CMK (cell line): ENCODE data around the gene NEK3.
"Not testable (repeated sequence)": the region's sequence is repeated elsewhere in the genome, so short reads cannot be mapped to it uniquely, and the experiment has no call there.

Source experiments
- DNase-seq: peaks from one replicate; pipeline ENCODE4 v3.0.0-alpha.2; 2010; ENCODE audit warnings: low read depth

Gene NEK3

DNA sequence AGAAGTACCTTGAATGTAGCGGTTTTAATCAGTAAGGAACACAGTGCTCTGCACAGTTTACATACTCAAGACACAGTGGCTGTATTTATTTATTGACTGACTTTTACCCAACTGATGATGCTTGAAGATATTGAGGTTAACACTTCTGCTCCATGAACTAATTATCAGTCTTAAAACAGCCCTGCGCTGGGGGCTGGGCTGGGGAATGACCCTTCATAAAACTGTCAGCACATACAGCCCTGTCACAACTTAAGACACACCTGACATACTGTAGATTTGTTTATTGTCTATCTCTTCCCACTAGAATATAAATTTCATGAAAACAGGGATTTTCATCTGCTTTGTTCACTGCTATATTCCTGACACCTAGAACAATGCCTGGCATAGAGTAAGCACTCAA, 41.3 kb downstream of the NEK3 start:
- DNase-seq, result no peak

DNA sequence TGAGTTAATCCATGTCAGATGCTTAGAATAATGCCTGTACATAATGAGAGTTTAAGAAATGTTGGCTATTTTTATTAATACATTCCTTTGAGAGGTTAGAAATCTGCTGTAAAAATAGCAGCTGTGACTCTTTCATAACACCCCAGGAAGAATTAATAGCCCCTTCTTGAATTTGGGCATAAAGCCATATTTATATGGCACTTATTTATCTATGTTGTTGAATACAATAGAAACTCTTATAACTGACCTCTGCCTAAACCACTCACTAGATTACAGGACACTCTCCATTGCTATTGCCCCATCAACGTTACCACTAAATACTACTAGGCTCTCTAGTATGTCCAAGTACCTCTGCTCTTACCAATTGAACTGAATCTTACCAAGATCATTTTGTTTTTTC, 46.8 kb downstream of the NEK3 start:
- DNase-seq, result no peak

DNA sequence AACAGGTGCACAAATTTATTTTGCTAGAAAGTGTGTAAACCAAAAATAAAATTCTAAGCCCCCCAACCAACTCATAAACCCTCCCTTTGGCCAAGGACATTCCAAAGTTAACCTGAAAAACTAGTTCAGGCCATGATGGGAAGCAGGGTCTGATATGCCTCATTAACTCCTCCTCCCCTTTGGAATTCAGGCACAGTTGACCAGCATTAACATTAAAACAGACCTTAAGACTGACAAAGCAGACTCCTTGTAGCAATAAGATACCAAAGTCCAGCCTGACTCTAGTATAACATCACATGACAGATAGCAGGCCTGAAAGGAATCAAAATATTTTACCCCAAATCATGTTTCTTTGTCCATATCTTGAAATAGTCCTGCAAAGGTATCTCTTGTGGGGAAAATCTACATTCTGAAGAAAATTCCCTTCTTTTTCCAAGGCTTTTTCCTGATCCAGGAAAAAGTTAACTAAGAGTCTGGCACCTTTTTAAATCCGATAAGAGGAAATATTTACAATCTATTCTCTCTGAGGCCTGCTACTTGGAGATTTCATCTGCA, 50.2 kb downstream of the NEK3 start:
- no peak for DNase-seq

DNA sequence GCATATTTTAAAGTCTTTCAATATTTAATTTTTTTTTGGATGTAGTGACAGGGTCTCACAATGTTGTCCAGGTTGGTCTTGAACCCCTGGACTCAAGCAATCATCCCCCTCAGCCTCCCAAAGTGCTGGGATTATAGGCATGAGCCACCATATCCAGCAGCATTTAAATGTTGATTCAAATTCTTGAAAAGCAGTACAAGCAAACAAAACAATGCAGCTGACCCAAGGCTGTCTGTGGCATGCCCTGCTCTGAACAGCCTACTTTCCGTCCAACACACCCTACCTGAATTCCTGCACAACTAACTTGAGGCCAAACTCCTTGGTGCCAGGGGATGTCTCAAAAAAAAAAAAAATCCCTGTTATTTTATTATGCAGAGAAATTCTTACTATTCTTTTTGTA, 53.6 kb downstream of the NEK3 start:
- no peak for DNase-seq

DNA sequence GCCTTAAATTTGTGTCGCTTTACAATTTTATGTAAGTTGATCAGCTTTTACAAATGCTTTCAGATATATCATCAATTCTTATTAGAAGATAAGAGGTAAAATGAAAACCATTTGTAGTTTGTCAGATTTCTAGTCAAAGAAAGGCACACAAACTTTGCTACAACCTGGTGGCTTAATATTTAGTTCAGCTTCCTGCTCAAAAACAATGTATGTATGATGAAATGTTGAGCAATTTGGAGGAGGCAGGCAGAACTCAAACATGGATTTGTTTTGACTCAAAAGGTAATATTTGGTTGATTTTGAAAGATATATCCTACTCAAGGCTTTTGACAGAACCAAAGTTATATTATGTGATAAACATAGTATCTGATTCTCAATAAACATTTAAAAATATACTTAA, 54.8 kb downstream of the NEK3 start:
- DNase-seq, result no peak

DNA sequence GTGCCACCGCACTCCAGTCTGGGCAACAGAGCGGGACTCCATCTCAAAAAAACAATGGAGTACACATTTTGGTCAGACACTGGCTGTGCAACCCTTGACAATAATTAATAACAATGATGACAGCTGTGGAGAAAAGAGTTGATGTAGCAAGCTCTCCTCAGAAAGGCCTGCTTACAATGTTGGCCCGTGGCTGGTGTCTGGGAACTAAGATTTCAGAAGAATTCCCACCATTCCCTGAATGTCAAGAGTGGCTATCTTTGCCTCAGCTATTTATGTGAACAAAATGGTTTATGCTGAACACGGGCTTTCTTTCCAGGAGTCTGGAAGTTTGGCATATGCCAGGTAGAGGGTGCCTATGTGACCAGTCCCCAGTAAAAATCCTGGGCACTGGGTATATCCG, 56.0 kb downstream of the NEK3 start:
- DNase-seq, result no peak

DNA sequence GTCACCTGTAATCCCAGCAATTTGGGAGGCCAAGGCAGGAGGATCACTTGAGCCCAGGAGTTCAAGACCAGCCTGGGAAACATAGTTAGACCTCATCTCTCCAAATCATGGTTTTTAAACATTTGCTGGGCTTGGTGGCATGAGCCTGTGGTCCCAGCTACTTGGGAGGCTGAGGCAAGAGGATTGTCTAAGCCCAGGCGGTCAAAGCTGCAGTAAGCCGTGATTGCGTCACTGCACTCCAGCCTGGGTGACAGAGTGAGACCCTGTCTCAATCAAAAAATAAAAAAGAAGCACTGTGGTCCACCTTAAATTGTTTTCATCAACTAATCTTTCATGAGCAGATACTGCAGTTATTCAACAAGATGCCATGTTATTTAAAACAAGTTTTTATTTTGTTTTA, 57.0 kb downstream of the NEK3 start:
- not testable (repeated sequence) for DNase-seq

DNA sequence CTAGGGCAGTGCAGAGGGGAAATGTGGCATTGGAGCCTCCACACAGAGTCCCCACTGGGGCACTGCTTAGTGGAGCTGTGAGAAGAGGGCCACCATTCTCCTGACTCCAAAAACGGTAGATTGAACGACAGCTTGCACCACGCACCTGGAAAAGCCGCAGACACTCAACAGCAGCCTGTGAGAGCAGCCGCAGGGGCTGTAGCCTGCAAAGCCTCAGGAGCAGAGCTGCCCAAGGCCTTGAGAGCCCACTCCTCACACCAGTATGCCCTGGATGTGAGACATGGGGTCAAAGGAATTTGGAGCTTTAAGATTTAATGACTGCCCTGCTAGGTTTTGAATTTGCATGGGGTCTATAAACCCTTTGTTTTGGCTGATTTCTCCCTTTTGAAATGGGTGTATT, 62.2 kb downstream of the NEK3 start:
- DNase-seq, result no peak

DNA sequence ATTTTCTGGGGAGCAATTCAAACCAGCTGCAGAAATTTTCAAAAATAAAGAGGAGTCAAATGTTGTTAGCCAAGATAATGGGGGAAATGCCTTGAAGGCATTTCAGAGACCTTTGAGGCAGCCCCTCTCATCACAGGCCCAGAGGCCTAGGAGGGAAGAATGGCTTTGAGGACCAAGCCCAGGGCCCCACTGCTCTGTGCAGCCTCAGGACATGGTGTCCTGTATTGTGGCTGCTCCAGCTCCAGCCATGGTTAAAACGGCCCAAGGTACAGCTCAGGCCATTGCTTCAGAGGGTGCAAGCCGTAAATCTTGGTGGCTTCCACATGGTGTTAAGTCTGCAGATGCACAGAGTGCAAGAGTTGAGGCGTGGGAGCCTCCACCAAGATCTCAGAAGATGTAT, 62.6 kb downstream of the NEK3 start:
- DNase-seq, result no peak

DNA sequence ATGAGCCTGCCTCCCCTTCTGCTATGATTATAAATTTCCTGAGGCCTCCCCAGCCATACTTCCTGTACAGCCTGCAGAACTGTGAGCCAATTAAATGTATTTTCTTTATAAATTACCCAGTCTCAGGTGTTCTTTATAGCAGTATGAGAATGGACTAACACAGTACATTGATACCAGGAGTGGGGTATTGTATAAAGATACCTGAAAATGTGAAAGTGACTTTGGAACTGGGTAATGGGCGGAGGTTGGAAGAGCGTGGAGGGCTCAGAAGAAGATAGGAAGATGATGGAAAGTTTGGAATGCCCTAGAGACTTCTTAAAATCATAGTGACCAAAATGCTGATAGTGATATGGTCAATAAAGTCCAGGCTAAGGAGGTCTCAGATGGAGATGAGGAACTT, 63.3 kb downstream of the NEK3 start:
- no peak for DNase-seq

DNA sequence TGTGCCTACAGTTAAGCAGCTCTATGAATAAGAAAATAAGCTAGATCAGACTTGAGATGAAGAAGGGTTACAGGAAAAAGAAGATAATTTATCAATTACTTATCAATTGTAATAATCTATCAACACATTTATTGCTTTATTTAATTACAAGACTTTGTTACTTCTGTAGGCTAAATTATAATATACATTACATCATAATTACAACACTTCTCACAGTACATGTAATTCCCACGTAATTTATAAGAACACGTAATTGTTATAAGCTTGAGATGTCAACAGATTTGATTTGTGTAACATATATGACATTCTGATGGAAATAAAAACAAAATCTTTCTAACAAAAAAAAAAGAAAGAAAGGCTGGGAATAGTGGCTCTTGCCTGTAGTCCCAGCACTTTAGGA, 67.3 kb downstream of the NEK3 start:
- DNase-seq, result no peak

DNA sequence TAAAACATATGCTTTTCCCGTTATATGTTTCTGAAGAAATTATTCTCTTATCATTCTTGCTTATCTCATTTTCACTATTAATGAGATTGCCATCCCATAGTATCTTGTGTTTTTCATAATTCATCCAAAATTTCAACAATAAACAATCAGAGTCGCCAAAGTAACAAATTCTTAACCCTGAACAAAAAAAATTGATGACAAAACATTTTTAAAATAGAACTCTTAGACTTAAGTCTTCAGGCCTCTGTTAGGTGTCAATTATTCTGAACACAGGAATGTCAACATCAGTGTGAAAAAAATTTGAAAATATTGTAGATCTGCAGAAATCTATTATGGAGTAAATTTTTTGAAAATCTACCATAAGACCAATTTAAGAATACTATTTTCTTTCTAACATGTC, 67.9 kb downstream of the NEK3 start:
- DNase-seq, result no peak

DNA sequence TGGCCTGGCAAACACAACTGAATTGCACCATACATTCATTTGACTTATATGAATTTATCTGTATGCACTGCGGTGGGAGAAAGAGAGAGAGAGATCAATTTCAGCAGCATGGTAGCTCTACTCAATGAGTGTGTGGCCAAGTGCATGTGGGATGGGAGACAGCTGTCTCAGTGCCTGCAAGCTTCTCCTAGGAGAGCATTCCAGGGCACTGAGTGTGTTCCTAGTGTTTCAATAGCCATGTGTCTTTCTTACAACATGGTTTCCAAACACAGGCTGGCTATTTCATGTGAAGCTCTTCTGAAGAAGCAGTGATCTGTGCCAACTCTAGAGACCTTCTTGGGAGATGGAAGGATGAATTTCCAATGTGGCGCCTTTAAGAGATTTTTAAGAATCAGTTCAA, 74.0 kb downstream of the NEK3 start:
- DNase-seq, result no peak

DNA sequence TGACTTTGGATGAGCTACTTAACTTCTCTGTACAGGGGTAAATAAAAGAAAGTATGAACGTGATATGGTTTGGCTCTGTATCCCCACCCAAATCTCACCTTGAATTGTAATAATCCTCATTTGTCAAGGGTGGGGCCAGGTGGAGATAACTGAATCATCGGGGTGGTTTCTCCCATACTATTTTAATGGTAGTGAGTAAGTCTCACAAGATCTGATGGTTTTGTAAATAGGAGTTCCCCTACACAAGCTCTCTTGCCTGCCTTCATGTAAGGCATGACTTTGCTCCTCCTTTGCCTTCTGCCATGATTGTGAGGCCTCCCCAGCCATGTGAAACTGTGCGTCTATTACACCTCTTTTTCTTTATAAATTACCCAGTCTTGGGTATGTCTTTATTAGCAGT, 74.4 kb downstream of the NEK3 start:
- not testable (repeated sequence) for DNase-seq
